HepG2 (cell line): ENCODE results near the gene ABHD12. TPM values are rescaled to one million over a fixed set of nuclear protein-coding genes. Genes with fewer than 3 reads are reported as not detected.

Experiments used
- BORCS8-MEF2B ChIP-seq: sonication (generic); formaldehyde crosslinking; IDR thresholded peaks from 2 replicates; pipeline ENCODE4 v1.8.0; 2022; ENCODE audit warnings: mild to moderate bottlenecking, missing genetic modification reagents
- DNMT1 ChIP-seq: sonication (generic); formaldehyde crosslinking; IDR thresholded peaks from 2 replicates; pipeline ENCODE4 v1.5.1; 2020; ENCODE audit warnings: mild to moderate bottlenecking, missing genetic modification reagents
- ELK4 ChIP-seq: sonication (generic); formaldehyde crosslinking; IDR thresholded peaks from 2 replicates; pipeline ENCODE4 v1.9.0; 2021; ENCODE audit warnings: missing genetic modification reagents, borderline replicate concordance
- EP300 ChIP-seq, 3 experiments: sonication (generic) in 1 of 3; formaldehyde crosslinking in 1 of 3; IDR thresholded peaks; 2 replicates each; pipeline versions ENCODE4 v1.5.1 to v1.6.1; 2011 to 2020; ENCODE audit warnings: low read depth in 2 of 3, low read length in 2 of 3, borderline replicate concordance in 1 of 3, improper control_type of control experiment in 1 of 3, mild to moderate bottlenecking in 1 of 3, missing genetic modification reagents in 1 of 3, moderate library complexity in 1 of 3
- FIP1L1 ChIP-seq: fragments of 200-400 bp; formaldehyde crosslinking; IDR thresholded peaks from 2 replicates; pipeline ENCODE4 v1.6.1; 2018; ENCODE audit warnings: low read depth, mild to moderate bottlenecking, low read length, moderate library complexity, borderline replicate concordance; ENCODE audit not compliant: insufficient read depth
- HMGXB4 ChIP-seq, 2 experiments: sonication (generic) in 1 of 2; formaldehyde crosslinking in 1 of 2; IDR thresholded peaks; 2 replicates each; pipeline versions ENCODE4 v1.4.0 to v1.6.1; 2018 to 2020; ENCODE audit warnings: missing genetic modification reagents in 2 of 2, borderline replicate concordance in 1 of 2, low read depth in 1 of 2, mild to moderate bottlenecking in 1 of 2, missing biosample characterization in 1 of 2
- IKZF4 ChIP-seq: sonication (generic); formaldehyde crosslinking; IDR thresholded peaks from 2 replicates; pipeline ENCODE4 v1.5.1; 2020; ENCODE audit warnings: borderline replicate concordance, mild to moderate bottlenecking, low read depth, missing genetic modification reagents; ENCODE audit errors: not compliant biosample characterization
- KAT2B ChIP-seq: fragments of 150-350 bp; IDR thresholded peaks from 2 replicates; pipeline ENCODE4 v1.6.1; 2014; ENCODE audit warnings: low read depth, low read length, borderline replicate concordance
- MAFG ChIP-seq: sonication (generic); formaldehyde crosslinking; IDR thresholded peaks from 2 replicates; pipeline ENCODE4 v1.5.1; 2020; ENCODE audit warnings: mild to moderate bottlenecking, missing genetic modification reagents
- MYC ChIP-seq: sonication (generic); formaldehyde crosslinking; IDR thresholded peaks from 2 replicates; pipeline ENCODE4 v1.9.0; 2021; ENCODE audit warnings: missing genetic modification reagents, borderline replicate concordance
- POLR2A ChIP-seq, 2 experiments: IDR thresholded peaks; 2 replicates each; pipeline ENCODE4 v1.6.1; 2011; ENCODE audit warnings: low read depth in 2 of 2, low read length in 2 of 2, mild to moderate bottlenecking in 1 of 2, moderate library complexity in 1 of 2; ENCODE audit not compliant: insufficient read depth in 1 of 2
- RAD21 ChIP-seq: fragments of 450-650 bp; formaldehyde crosslinking; IDR thresholded peaks from 2 replicates; pipeline ENCODE4 v1.5.0; 2020; ENCODE audit warnings: mild to moderate bottlenecking
- SP5 ChIP-seq: IDR thresholded peaks from 2 replicates; pipeline ENCODE4 v1.6.1; 2016; ENCODE audit warnings: low read depth, borderline replicate concordance
- TGIF2 ChIP-seq: IDR thresholded peaks from 2 replicates; pipeline ENCODE4 v1.6.1; 2016; ENCODE audit warnings: control low read depth, missing compliant biosample characterization
- ZBTB26 ChIP-seq: IDR thresholded peaks from 2 replicates; pipeline ENCODE4 v1.6.1; 2016; ENCODE audit warnings: missing compliant biosample characterization, missing genetic modification reagents, borderline replicate concordance
- ZMAT5 ChIP-seq: sonication (generic); formaldehyde crosslinking; IDR thresholded peaks from 2 replicates; pipeline ENCODE4 v1.5.0; 2020; ENCODE audit warnings: mild to moderate bottlenecking, low read depth, missing genetic modification reagents, borderline replicate concordance
- ZNF34 ChIP-seq: sonication (generic); formaldehyde crosslinking; IDR thresholded peaks from 2 replicates; pipeline ENCODE4 v1.4.0; 2020; ENCODE audit warnings: mild to moderate bottlenecking, missing genetic modification reagents, borderline replicate concordance
- ZNF530 ChIP-seq: sonication (generic); formaldehyde crosslinking; IDR thresholded peaks from 2 replicates; pipeline ENCODE4 v1.5.0; 2020; ENCODE audit warnings: low read depth, mild to moderate bottlenecking, missing genetic modification reagents
- ZNF644 ChIP-seq: IDR thresholded peaks from 2 replicates; pipeline ENCODE4 v1.6.1; 2016; ENCODE audit warnings: low read depth
- ZNF720 ChIP-seq: sonication (generic); formaldehyde crosslinking; IDR thresholded peaks from 2 replicates; pipeline ENCODE4 v1.4.0; 2020; ENCODE audit warnings: missing genetic modification reagents
- ZNF75D ChIP-seq: sonication (generic); formaldehyde crosslinking; IDR thresholded peaks from 2 replicates; pipeline ENCODE4 v1.8.1; 2023; ENCODE audit warnings: missing genetic modification reagents, mild to moderate bottlenecking, borderline replicate concordance
- ZNF883 ChIP-seq: sonication (generic); formaldehyde crosslinking; IDR thresholded peaks from 2 replicates; pipeline ENCODE4 v1.5.1; 2020; ENCODE audit warnings: mild to moderate bottlenecking, missing genetic modification reagents; ENCODE audit errors: not compliant biosample characterization
- polyA plus RNA-seq, 8 experiments: library from polyadenylated mRNA; depleted of rRNA in 3 of 8; stranded (reverse) in 7 of 8; unstranded in 1 of 8; fragments of >200 nt; fragmentation: Illumina TruSeq in 4 of 8; extraction: Trizol in 4 of 8; gene quantifications; 2 replicates each; pipeline versions ENCODE4 v1.2.1 to v1.2.3, GENCODE V29; 2011 to 2016; ENCODE audit warnings: low read depth in 4 of 8, missing spikeins in 1 of 8, mixed read lengths in 1 of 8; ENCODE audit not compliant: insufficient read depth in 1 of 8
- total RNA-seq, 5 experiments: library from RNA; depleted of rRNA; stranded (reverse); fragments of >200 nt; fragmentation: Illumina TruSeq; extraction: Trizol; gene quantifications; 2 replicates each; pipeline ENCODE4 v1.2.3, GENCODE V29; 2016; ENCODE audit warnings: low read depth in 1 of 5

ABHD12 gene
- total and polyA plus RNA-seq, 2 of the 13 experiments (the other 11 are each of a cell fraction or from before 2014, with no cell fraction given), result 23.5 to 72.1 TPM

- TF ChIP-seq ZBTB26 (CRISPR knock-in tag), result no peak
- TF ChIP-seq ZNF720, result no peak
- TF ChIP-seq BORCS8-MEF2B, result no peak
- no peak for TF ChIP-seq ZNF530 (CRISPR knock-in tag)
- no peak for TF ChIP-seq KAT2B
- TF ChIP-seq ZNF644, result no peak
- peak; percentile 21; the same call in 1 of the 2 replicates for TF ChIP-seq RAD21 (CRISPR knock-in tag)
- TF ChIP-seq FIP1L1, result 0 out of 2 replicates have a peak, but pooled peaks have one; percentile 42
- TF ChIP-seq IKZF4 (CRISPR knock-in tag), result no peak
- TF ChIP-seq HMGXB4 (CRISPR knock-in tag; IDR thresholded peaks at IDR 0.05; ENCODE audit: borderline replicate concordance in 1 of 2, low read depth in 1 of 2), result no peak
- peak; percentile 22; the same call in 1 of the 2 replicates for TF ChIP-seq MYC (CRISPR knock-in tag)
- peak in 1 of 2 experiments; percentile 10; a peak in 2 of 4 replicates for TF ChIP-seq POLR2A (IDR thresholded peaks at IDR 0.05; ENCODE audit: insufficient read depth in 1 of 2, low read depth in 2 of 2, low read length in 2 of 2)
- TF ChIP-seq EP300 (IDR thresholded peaks at IDR 0.05; ENCODE audit: low read depth in 2 of 2, low read length in 2 of 2), result no peak
- TF ChIP-seq EP300 (CRISPR knock-in tag; IDR thresholded peaks at IDR 0.05; ENCODE audit: borderline replicate concordance), result no peak
- 0 out of 2 replicates have a peak, but pooled peaks have one; percentile 29 for TF ChIP-seq DNMT1 (CRISPR knock-in tag)
- no peak for TF ChIP-seq MAFG
- 0 out of 2 replicates have a peak, but pooled peaks have one; percentile 36 for TF ChIP-seq TGIF2
- TF ChIP-seq SP5 (CRISPR knock-in tag), result no peak
- no peak for TF ChIP-seq ELK4
- peak; percentile 38 for TF ChIP-seq ZNF883 (CRISPR knock-in tag)
- no peak for TF ChIP-seq ZMAT5 (CRISPR knock-in tag)
- TF ChIP-seq ZNF34 (CRISPR knock-in tag), result no peak
- 0 out of 2 replicates have a peak, but pooled peaks have one; percentile 57 for TF ChIP-seq ZNF75D (CRISPR knock-in tag)
These were observed 94.2 kb downstream of the ABHD12 start (continued) for GRCh38 chr20:25296094-25297093.
